ENCODE data around the gene MMP28. TPM values are rescaled to one million over a fixed set of nuclear protein-coding genes. Genes with fewer than 3 reads are reported as not detected.

MMP28 gene, protein sequence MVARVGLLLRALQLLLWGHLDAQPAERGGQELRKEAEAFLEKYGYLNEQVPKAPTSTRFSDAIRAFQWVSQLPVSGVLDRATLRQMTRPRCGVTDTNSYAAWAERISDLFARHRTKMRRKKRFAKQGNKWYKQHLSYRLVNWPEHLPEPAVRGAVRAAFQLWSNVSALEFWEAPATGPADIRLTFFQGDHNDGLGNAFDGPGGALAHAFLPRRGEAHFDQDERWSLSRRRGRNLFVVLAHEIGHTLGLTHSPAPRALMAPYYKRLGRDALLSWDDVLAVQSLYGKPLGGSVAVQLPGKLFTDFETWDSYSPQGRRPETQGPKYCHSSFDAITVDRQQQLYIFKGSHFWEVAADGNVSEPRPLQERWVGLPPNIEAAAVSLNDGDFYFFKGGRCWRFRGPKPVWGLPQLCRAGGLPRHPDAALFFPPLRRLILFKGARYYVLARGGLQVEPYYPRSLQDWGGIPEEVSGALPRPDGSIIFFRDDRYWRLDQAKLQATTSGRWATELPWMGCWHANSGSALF
- 100 to 1,000 TPM in 1 of 4 donors, 10 to 100 TPM in 3; 62.5 to 115 (median 79.1) TPM for total RNA-seq

DNA sequence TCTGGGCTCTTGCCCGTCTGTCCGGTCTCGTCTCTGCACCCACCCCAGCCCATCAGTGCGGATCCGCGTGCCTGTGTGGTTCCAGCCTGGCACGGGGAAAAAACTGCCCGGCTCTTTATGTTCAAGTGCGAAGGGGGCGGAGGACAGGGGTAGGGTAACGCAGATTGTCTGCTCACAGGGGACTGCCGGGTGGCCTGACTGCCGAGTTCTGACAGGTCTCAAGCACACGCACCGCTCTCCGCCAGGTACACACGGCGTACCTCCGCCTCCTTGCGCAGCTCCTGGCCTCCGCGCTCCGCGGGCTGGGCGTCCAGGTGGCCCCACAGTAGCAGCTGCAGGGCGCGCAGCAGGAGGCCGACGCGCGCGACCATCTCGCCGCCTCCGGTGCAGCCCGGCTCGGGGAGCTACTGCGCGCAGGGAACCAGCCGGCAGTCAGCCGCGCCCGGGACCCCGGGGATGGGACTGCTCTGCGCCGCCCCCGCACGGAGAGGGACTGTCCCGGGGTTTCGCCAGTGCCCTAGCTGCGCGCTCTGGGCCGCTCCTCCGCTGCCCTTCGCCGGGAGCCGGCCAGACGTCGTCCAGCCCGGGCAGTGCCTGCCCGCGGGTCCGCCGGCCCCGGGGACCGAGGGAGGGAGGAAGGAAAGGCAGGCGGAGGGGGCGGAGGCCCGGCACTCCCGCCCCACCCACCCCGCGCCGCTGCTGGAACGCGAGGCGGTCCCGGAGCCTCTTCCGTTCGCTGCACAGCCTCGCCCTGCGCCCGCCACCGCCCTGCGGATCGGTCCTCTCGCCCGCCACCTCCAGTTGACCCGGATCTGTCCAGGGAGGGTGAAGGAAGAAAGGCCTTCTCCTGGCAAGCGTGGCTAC lies at the start of gene MMP28:
TSS of gene MMP28 (minus strand) at position 635 of the 864 bp plus-strand sequence. CDS start at position 371, 264 bp downstream.
- TF ChIP-seq, protein P1, sequence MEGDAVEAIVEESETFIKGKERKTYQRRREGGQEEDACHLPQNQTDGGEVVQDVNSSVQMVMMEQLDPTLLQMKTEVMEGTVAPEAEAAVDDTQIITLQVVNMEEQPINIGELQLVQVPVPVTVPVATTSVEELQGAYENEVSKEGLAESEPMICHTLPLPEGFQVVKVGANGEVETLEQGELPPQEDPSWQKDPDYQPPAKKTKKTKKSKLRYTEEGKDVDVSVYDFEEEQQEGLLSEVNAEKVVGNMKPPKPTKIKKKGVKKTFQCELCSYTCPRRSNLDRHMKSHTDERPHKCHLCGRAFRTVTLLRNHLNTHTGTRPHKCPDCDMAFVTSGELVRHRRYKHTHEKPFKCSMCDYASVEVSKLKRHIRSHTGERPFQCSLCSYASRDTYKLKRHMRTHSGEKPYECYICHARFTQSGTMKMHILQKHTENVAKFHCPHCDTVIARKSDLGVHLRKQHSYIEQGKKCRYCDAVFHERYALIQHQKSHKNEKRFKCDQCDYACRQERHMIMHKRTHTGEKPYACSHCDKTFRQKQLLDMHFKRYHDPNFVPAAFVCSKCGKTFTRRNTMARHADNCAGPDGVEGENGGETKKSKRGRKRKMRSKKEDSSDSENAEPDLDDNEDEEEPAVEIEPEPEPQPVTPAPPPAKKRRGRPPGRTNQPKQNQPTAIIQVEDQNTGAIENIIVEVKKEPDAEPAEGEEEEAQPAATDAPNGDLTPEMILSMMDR (IDR thresholded peaks at IDR 0.05) = no peak
- TF ChIP-seq POLR2A (IDR thresholded peaks at IDR 0.05) = no peak
- peak within 1 kb of the TSS; percentile 44 for H3K4me3 ChIP-seq (ENCODE audit: low read depth, poor library complexity, severe bottlenecking)
- DNase-seq (ENCODE audit: low spot score in 2 of 2) = peak in 1 of 2 donors; percentile 88
- 1% methylated on average over 36 to 42 of the region's 89 CpGs for WGBS, 2 donors
- intact Hi-C loops (cut with DNase I; ENCODE audit: low total_unique reads) = no loop called here

DNA sequence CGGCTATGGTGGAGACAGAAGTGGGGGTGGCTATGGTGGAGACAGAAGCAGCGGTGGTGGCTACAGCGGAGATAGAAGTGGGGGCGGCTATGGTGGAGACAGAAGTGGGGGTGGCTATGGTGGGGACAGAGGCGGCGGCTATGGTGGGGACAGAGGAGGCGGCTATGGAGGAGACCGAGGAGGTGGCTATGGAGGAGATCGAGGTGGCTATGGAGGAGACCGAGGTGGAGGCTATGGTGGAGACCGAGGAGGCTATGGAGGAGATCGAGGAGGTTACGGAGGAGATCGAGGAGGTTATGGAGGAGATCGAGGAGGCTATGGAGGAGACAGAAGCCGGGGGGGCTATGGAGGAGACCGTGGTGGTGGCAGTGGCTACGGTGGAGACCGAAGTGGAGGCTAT lies 49.1 kb upstream of the MMP28 start:
- WGBS, 2 donors = 95 to 98% methylated on average over 19 of the region's 19 CpGs

DNA sequence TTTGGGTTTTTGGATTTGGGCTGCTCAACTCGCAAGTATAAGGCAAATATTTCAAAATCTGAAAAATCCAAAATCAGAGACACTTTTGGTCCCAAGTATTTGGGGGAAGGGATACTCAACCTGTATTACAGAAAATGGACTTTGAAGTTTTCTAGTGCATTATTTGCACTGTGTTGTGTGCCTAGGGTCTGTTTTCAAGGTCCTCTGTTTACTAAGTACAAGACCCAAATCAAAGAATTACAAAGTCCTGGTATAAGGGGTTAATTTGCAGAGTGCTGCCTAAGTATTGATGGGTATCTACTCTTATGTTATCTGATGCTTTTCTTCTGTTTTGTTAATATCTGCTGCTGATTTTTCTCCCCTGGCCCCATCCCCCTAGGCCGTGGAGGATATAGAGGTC lies 48.3 kb upstream of the MMP28 start:
- no peak overlapping the region for H3K4me3 ChIP-seq (ENCODE audit: low read depth, poor library complexity, severe bottlenecking)
- TF ChIP-seq POLR2A (IDR thresholded peaks at IDR 0.05) = no peak
- TF ChIP-seq, protein P1 (IDR thresholded peaks at IDR 0.05) = no peak
- WGBS, 2 donors = 92 to 97% methylated on average over 2 of the region's 2 CpGs
- DNase-seq (ENCODE audit: low spot score in 2 of 2) = no peak
- intact Hi-C loops (cut with DNase I; ENCODE audit: low total_unique reads) = no loop called here

More for the DNA sequence above, 49.1 kb upstream of the MMP28 start:
- H3K4me3 ChIP-seq (ENCODE audit: low read depth, poor library complexity, severe bottlenecking) = no peak overlapping the region
- no peak for TF ChIP-seq POLR2A (IDR thresholded peaks at IDR 0.05)
- TF ChIP-seq, protein P1 (IDR thresholded peaks at IDR 0.05) = no peak
- DNase-seq (ENCODE audit: low spot score in 2 of 2) = no peak
- intact Hi-C loops (cut with DNase I; ENCODE audit: low total_unique reads) = no loop called here

DNA sequence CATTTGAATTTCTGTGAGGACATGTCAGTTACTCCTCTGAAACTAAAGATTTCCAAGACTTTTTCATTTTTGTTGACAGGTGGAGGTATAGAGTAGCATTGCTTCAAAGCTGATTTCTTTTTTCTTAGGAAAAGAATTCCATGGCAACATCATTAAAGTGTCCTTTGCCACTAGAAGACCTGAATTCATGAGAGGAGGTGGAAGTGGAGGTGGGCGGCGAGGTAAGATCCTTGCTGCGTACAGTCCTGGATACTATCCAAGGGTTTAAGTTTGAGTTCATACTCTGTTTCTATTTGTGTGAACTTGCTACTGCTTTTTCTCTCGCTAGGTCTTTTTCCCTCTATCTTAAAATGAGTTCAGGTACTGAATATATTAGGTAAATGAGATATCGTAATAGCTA lies 46.8 kb upstream of the MMP28 start:
- 94 to 99% methylated on average over 5 of the region's 5 CpGs for WGBS, 2 donors
- no peak for TF ChIP-seq POLR2A (IDR thresholded peaks at IDR 0.05)
- TF ChIP-seq, protein P1 (IDR thresholded peaks at IDR 0.05) = no peak

DNA sequence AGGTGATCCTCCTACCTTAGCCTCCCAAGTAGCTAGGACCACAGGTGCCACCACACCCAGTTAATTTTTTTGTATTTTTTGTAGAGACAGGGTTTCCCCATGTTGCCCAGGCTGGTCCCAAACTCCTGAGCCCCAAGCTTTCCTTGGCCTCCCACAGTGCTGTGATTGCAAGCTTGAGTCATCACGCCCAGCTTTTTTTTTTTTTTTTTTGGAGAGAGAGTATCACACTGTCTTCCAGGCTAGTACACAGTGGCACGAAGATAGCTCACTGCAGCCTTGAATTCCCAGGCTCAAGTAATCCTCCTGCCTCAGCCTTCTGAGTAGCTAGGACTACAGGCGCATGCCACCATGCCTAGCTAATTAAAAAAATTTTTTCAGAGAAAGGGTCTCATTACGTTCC lies 46.1 kb upstream of the MMP28 start:
- 81 to 87% methylated on average over 4 of the region's 4 CpGs for WGBS, 2 donors
- TF ChIP-seq, protein P1 (IDR thresholded peaks at IDR 0.05) = no peak
- TF ChIP-seq POLR2A (IDR thresholded peaks at IDR 0.05) = no peak
- intact Hi-C loops (cut with DNase I; ENCODE audit: low total_unique reads) = no loop called here
- H3K4me3 ChIP-seq (ENCODE audit: low read depth, poor library complexity, severe bottlenecking) = no peak overlapping the region
- DNase-seq (ENCODE audit: low spot score in 2 of 2) = no peak

More for the DNA sequence above, 46.8 kb upstream of the MMP28 start:
- intact Hi-C loops (cut with DNase I; ENCODE audit: low total_unique reads) = no loop called here
- DNase-seq (ENCODE audit: low spot score in 2 of 2) = no peak
- no peak overlapping the region for H3K4me3 ChIP-seq (ENCODE audit: low read depth, poor library complexity, severe bottlenecking)

Data from lower leg skin (tissue), 4 donors.